HK-2 (cell line): ENCODE data around the gene CENPC.
"Not testable (repeated sequence)": the region's sequence is repeated elsewhere in the genome, so short reads cannot be mapped to it uniquely, and the experiment has no call there.

ENCODE experiments used
- DNase-seq: peaks from one replicate; pipeline ENCODE4 v3.0.0-alpha.2; 2018; ENCODE audit not compliant: unreplicated experiment

The CENPC gene

GRCh38 chr4:67466751-67467150, 78.6 kb downstream of the CENPC start:
- DNase-seq, result no peak

- no peak for DNase-seq
These were observed 79.6 kb downstream of the CENPC start for GRCh38 chr4:67465763-67466052.

- no peak for DNase-seq
These were observed 80.1 kb downstream of the CENPC start for GRCh38 chr4:67465032-67465762.

- no peak for DNase-seq
These were observed 84.7 kb downstream of the CENPC start for GRCh38 chr4:67460574-67460973.

- no peak for DNase-seq
These were observed 86.1 kb downstream of the CENPC start for GRCh38 chr4:67459164-67459563.

- no peak for DNase-seq
These were observed 88.6 kb downstream of the CENPC start for GRCh38 chr4:67456577-67457196.

GRCh38 chr4:67452846-67453205, 92.5 kb downstream of the CENPC start:
- not testable (repeated sequence) for DNase-seq

- no peak for DNase-seq
These were observed 93.0 kb downstream of the CENPC start for GRCh38 chr4:67452100-67452845.

GRCh38 chr4:67451464-67451863, 93.8 kb downstream of the CENPC start:
- no peak for DNase-seq

GRCh38 chr4:67448621-67449020, 96.7 kb downstream of the CENPC start:
- DNase-seq, result no peak

- no peak for DNase-seq
These were observed 97.4 kb downstream of the CENPC start for GRCh38 chr4:67447873-67448272.

GRCh38 chr4:67446811-67447210, 98.5 kb downstream of the CENPC start:
- DNase-seq, result no peak

- not testable (repeated sequence) for DNase-seq
These were observed 99.4 kb downstream of the CENPC start for GRCh38 chr4:67445881-67446280.

GRCh38 chr4:67438975-67439374, 106.3 kb downstream of the CENPC start:
- no peak for DNase-seq

- DNase-seq, result no peak
These were observed 107.2 kb downstream of the CENPC start for GRCh38 chr4:67437974-67438713.

GRCh38 chr4:67436742-67437141, 108.6 kb downstream of the CENPC start:
- peak; percentile 41 for DNase-seq

- DNase-seq, result no peak
These were observed 114.3 kb downstream of the CENPC start for GRCh38 chr4:67430989-67431388.

- DNase-seq, result no peak
These were observed 116.5 kb downstream of the CENPC start for GRCh38 chr4:67428819-67429218.
